CD4-positive, alpha-beta T cell treated with Interleukin-21 for 1 hour (primary cell): ENCODE measurements around the gene IGLON5.

ENCODE experiments used
- DNase-seq: peaks from one replicate; pipeline ENCODE4 v3.0.0-alpha.2; 2020

Gene IGLON5

GRCh38 chr19:51339687-51340656 is 28.5 kb downstream of the IGLON5 start:
- peak; percentile 92 for DNase-seq

- no peak for DNase-seq
Measured at GRCh38 chr19:51341066-51341465, 29.6 kb downstream of the IGLON5 start.

- DNase-seq = no peak
Measured at GRCh38 chr19:51341976-51342580, 30.6 kb downstream of the IGLON5 start, which contains the start of gene VSIG10L. VSIG10L (minus strand) TSS chr19:51342139; CDS start chr19:51342124, 15 bp downstream.

GRCh38 chr19:51342631-51343569 is 31.5 kb downstream of the IGLON5 start:
- DNase-seq = no peak

- DNase-seq = no peak
Measured at GRCh38 chr19:51345076-51345620, 33.7 kb downstream of the IGLON5 start.

GRCh38 chr19:51346742-51347141 is 35.3 kb downstream of the IGLON5 start:
- no peak for DNase-seq

- no peak for DNase-seq
Measured at GRCh38 chr19:51347209-51347928, 35.9 kb downstream of the IGLON5 start.

GRCh38 chr19:51351266-51351990 is 40.0 kb downstream of the IGLON5 start:
- DNase-seq = no peak

GRCh38 chr19:51352783-51353360 is 41.4 kb downstream of the IGLON5 start:
- DNase-seq = no peak

GRCh38 chr19:51354103-51354741 is 42.8 kb downstream of the IGLON5 start:
- no peak for DNase-seq

GRCh38 chr19:51354742-51355148 is 43.3 kb downstream of the IGLON5 start:
- peak; percentile 46 for DNase-seq

GRCh38 chr19:51356159-51356801 is 44.8 kb downstream of the IGLON5 start:
- no peak for DNase-seq

- no peak for DNase-seq
Measured at GRCh38 chr19:51357952-51358351, 46.5 kb downstream of the IGLON5 start.

- no peak for DNase-seq
Measured at GRCh38 chr19:51359294-51359693, 47.9 kb downstream of the IGLON5 start.

GRCh38 chr19:51361239-51361638 is 49.8 kb downstream of the IGLON5 start:
- no peak for DNase-seq

GRCh38 chr19:51364200-51365106 is 53.0 kb downstream of the IGLON5 start:
- no peak for DNase-seq

GRCh38 chr19:51365211-51365964 is 53.9 kb downstream of the IGLON5 start:
- DNase-seq = peak; percentile 28

GRCh38 chr19:51365965-51366388 is 54.5 kb downstream of the IGLON5 start, which contains the start of gene ETFB:
ETFB (minus strand) TSS chr19:51366388; CDS start chr19:51366326, 62 bp downstream.
- no peak for DNase-seq
